ENCODE measurements around the gene ATP2B1.
A peak's percentile ranks its signal among the peaks of the same experiment; 100 is the strongest.
"Not testable (repeated sequence)": the region's sequence is repeated elsewhere in the genome, so short reads cannot be mapped to it uniquely, and the experiment has no call there.

ATP2B1 gene

DNA sequence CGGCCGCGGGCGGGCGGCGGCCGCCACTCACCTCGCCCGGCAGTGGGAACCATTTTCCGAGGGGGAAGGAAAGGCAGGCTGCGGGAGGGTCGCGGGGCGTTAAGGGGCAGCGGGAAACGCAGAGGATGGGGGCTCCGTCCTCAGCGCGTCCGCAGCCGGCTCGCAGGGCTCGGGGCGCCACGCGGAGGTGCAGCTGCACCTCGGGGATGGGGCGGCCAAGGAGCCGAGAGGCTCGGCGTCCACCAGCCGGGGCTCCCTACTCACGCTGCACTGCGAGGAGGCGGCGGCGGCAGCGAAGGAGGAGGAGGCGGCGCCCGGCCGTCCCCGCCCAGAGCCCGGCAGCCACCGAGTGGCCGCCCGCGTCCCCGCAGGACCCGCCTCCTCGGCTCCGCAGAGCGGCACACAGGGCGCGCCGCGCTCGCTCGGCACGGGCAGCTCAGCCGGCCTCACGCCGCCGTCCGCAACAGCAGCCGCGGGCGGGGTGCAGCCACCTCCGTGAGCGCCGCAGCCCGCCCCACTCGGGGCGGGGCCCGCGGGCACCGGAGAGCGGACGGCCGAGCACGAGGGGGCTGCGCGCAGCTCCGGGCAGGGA, at the start of gene ATP2B1:
ATP2B1 (minus strand) TSS at position 274 of the 592 bp plus-strand sequence. CDS start 52,952 bp downstream, outside the sequence.
- peaks cover 46% of the 10 kb centered on the region for H3K4me1 Mint-ChIP-seq (ENCODE audit: low read depth)
- peak within 1 kb of the TSS; percentile 93 for H3K4me3 Mint-ChIP-seq
- peak; percentile 88 for DNase-seq
- peaks cover 2% of the 10 kb centered on the region for H3K9me3 Mint-ChIP-seq
- peaks cover 6% of the 10 kb centered on the region for H3K36me3 Mint-ChIP-seq (ENCODE audit: low read depth)
- H3K27me3 Mint-ChIP-seq = no peaks in the 10 kb centered on the region
- peak within 1 kb of the TSS; percentile 93 for H3K27ac Mint-ChIP-seq

DNA sequence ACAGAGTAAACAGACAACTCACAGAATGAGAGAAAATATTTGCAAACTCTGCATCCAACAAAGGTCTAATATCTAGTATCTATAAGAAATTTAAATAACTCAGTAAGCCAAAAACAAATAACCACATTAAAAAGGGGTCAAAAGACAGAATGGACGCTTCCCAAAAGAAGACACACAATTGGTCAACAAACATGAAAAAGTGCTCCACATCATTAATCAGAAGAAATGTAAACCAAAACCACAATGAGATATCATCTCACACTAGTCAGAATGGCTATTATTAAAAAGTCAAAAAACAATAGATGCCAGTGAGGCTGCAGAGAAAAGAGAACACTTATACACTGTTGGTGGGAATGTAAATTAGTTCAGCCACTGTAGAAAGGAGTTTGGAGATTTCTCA, 49.3 kb upstream of the ATP2B1 start:
- H3K27ac Mint-ChIP-seq; H3K4me3 Mint-ChIP-seq; H3K27me3 Mint-ChIP-seq; H3K9me3 Mint-ChIP-seq; H3K36me3 Mint-ChIP-seq (ENCODE audit: low read depth); DNase-seq: not testable (repeated sequence)
- H3K4me1 Mint-ChIP-seq (ENCODE audit: low read depth) = peaks cover 42% of the 10 kb centered on the region

DNA sequence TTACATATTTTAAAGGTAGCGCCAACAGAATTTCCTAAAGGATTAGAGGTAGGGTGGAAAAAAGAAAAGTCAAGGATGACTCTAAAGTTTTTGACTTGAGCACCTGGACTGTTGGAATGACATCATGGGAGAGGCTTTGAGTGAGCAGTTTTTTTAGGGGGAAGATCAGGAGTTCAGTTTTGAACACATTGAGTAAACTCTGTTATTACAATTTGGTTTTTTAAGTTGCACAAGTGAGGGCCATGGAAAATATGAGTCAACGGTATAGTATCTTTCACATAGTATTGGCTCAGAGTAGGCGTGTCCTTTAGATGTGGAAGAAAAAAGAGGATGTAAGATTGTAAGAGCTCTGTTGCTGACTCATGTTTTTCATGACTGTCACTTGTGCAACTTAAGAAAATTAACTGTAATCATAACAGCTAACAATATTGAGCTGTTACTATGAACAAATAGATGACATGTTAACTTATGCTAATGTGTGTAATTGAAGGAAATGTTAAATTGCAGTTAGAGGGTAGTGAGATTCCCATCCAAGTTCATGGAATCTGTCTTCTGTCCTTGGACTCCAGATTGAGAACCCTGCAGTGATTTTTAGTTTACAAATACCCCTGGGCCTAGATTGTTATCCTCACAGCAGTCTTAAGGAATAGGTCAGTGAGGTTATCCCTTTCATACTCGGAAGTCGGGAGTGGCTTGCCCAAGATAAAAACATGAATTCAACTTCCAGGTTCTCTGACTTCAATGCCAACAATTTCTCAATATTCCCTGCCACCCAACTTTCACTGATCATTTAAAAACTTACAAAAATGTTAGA, 48.2 kb upstream of the ATP2B1 start:
- no peaks in the 10 kb centered on the region for H3K27me3 Mint-ChIP-seq
- H3K36me3 Mint-ChIP-seq (ENCODE audit: low read depth) = no peaks in the 10 kb centered on the region
- DNase-seq = no peak
- peaks cover 38% of the 10 kb centered on the region for H3K4me1 Mint-ChIP-seq (ENCODE audit: low read depth)
- H3K9me3 Mint-ChIP-seq = no peaks in the 10 kb centered on the region
- peak overlapping the region; percentile 81 for H3K27ac Mint-ChIP-seq
- peak overlapping the region; percentile 6 for H3K4me3 Mint-ChIP-seq

DNA sequence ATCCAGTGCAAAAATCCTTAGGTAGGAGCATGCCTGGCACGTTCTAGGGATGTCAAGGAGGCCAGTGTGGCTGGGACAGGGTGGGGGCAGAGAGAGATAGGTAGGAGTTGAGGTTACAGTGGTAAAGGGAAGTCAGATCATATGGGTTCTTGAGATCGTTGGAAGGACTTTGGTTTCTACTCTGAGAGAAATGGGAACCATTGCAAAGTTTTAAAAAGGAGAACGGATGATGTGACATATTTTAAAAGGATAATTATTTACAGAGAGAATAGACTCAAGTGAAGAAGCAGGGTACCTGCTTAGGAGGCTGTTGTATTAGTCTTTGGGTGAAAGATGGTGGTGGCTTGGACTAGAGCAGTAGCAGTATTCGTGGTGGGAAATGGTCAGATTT, 47.6 kb upstream of the ATP2B1 start:
- no peak for DNase-seq
- Mint-ChIP-seq H3K4me1 (ENCODE audit: low read depth) (peaks cover 36% of the 10 kb centered on the region), H3K27ac (peak overlapping the region; percentile 81), H3K36me3 (ENCODE audit: low read depth) (no peaks in the 10 kb centered on the region), H3K4me3 (no peak overlapping the region), H3K9me3 (no peaks in the 10 kb centered on the region), H3K27me3 (no peaks in the 10 kb centered on the region)

DNA sequence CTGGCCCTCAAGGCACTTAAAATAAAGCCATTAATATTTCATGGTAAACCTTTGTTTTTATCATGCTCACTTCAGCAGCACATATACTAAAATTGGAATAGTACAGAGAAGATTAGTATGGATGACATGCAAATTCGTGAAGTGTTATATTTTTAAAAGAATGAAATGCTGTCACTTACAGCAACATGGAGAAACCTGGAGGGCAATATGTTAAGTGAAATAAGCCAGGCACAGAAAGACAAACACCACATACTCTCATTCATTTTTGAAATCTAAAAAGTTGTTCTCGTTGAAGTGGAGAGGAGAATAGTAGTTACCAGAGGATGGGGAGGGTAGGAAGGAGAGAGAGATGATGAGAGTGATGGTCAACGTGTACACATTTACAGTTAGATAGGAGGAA, 45.4 kb upstream of the ATP2B1 start:
- Mint-ChIP-seq H3K9me3 (no peaks in the 10 kb centered on the region), H3K27me3 (no peaks in the 10 kb centered on the region), H3K36me3 (ENCODE audit: low read depth) (no peaks in the 10 kb centered on the region), H3K27ac (no peak overlapping the region), H3K4me1 (ENCODE audit: low read depth) (peaks cover 23% of the 10 kb centered on the region), H3K4me3 (no peak overlapping the region)
- no peak for DNase-seq

DNA sequence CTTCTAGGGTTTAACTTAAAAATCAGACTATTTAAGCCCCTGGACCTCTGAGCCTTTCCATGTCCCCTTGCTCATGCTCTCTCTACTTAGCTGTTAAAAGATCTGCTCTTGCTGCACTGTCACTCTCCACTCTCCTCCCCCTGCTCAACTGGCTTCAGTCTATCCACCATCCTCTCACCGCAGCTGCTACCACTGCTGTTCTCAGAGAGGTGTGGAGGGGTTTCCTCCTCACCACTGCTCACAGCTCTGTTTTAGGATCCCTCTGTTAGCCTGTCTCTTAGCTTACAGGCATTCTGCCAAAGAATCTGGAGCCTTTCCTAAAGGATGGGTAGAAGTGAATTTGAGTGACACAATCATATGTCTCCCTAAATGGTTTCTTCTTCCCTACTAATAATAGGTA, 43.7 kb upstream of the ATP2B1 start:
- DNase-seq = no peak
- H3K27me3 Mint-ChIP-seq = no peaks in the 10 kb centered on the region
- H3K9me3 Mint-ChIP-seq = no peaks in the 10 kb centered on the region
- H3K27ac Mint-ChIP-seq = no peak overlapping the region
- no peaks in the 10 kb centered on the region for H3K36me3 Mint-ChIP-seq (ENCODE audit: low read depth)
- peaks cover 15% of the 10 kb centered on the region for H3K4me1 Mint-ChIP-seq (ENCODE audit: low read depth)
- H3K4me3 Mint-ChIP-seq = no peak overlapping the region

DNA sequence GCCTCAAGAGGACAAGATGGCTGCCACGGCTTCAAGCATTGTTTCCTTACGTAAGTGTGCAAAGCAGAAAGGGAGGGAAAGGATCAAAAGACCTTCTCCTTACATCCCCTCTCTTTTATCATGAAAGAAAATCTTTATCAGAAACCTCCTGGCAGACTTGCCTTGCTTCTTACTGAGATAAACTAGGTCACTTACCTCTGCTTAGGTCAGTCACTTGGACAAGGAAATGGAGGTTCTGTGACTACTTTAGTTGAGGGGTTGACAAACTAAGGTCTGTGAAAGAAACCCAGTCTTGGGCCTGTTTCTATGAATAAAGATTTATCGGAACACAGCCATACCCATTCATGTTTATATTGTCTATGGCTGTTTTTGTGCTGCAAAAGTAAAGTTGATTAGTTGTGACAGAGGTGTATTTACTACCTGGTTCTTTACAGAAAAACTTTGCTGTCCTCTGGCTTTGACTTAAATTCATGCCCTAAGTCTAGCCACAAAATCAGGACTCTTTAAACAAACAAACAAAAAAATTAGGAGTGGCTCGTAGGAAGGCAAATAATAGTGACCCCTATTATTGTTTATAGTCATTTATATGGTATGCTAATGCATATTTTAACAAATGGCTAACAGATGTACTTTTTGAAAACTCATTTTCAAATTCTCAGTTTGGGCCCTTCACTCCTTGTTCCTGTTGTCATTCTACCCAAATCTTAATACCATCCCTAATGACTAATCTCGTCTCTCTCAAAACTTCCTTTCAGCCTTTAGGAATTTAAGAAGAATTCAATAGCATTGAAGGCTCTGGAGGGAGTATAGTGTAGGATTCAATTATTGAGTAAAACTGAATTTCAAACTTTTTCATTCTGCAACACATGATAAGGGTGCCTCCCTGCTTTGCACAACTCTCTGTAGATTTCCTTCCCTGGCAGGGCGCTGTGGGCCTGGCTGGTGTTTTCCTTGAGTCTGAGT, 42.0 kb upstream of the ATP2B1 start:
- no peak overlapping the region for H3K4me3 Mint-ChIP-seq
- H3K4me1 Mint-ChIP-seq (ENCODE audit: low read depth) = peaks cover under 1% of the 10 kb centered on the region
- DNase-seq = no peak
- H3K9me3 Mint-ChIP-seq = no peaks in the 10 kb centered on the region
- H3K36me3 Mint-ChIP-seq (ENCODE audit: low read depth) = no peaks in the 10 kb centered on the region
- no peak overlapping the region for H3K27ac Mint-ChIP-seq
- H3K27me3 Mint-ChIP-seq = no peaks in the 10 kb centered on the region

DNA sequence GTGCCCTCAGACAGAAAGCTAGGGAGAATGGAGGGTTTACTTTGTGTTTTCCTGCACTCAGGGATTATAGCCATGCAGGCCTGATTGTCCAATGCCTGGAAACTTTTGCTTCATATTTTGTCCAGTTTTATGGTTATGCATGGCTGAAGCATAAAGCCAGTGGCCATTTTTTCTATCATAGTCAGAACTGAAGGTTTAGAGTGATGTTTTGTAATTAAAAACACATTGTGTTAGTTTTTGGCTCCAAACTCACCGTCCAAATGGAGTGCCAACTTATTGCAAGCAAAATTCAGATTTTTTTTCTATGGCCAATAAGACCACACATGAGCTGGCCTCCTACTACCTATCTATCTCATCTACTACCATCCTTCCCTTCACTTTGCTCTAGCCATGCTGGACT, 40.2 kb upstream of the ATP2B1 start:
- Mint-ChIP-seq H3K36me3 (ENCODE audit: low read depth) (no peaks in the 10 kb centered on the region), H3K27me3 (no peaks in the 10 kb centered on the region), H3K4me1 (ENCODE audit: low read depth) (peaks cover 1% of the 10 kb centered on the region), H3K27ac (no peak overlapping the region), H3K9me3 (no peaks in the 10 kb centered on the region), H3K4me3 (no peak overlapping the region)
- DNase-seq = no peak

DNA sequence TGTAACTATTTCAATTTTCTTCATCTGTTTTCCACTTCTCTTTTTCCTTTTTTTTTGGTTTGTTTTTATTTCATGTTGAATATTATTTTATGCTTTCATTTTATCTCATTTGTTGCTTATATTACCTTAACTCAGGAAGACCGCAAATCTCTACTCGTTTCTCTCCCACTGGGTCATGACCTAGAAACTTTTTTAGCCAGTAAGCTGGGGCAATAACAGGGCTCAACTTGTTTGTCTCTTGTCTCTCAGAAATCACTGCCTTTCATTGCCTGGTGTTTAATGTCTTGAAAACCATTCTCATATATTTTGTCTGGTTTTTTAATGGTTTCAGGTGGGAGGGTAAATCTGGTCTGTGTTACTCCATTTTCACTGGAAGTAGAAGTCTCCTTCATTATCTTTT, 36.6 kb upstream of the ATP2B1 start:
- H3K27me3 Mint-ChIP-seq = no peaks in the 10 kb centered on the region
- no peak overlapping the region for H3K27ac Mint-ChIP-seq
- H3K9me3 Mint-ChIP-seq = peaks cover 20% of the 10 kb centered on the region
- peaks cover 8% of the 10 kb centered on the region for H3K36me3 Mint-ChIP-seq (ENCODE audit: low read depth)
- H3K4me1 Mint-ChIP-seq (ENCODE audit: low read depth) = peaks cover 6% of the 10 kb centered on the region
- no peak for DNase-seq
- H3K4me3 Mint-ChIP-seq = no peak overlapping the region

DNA sequence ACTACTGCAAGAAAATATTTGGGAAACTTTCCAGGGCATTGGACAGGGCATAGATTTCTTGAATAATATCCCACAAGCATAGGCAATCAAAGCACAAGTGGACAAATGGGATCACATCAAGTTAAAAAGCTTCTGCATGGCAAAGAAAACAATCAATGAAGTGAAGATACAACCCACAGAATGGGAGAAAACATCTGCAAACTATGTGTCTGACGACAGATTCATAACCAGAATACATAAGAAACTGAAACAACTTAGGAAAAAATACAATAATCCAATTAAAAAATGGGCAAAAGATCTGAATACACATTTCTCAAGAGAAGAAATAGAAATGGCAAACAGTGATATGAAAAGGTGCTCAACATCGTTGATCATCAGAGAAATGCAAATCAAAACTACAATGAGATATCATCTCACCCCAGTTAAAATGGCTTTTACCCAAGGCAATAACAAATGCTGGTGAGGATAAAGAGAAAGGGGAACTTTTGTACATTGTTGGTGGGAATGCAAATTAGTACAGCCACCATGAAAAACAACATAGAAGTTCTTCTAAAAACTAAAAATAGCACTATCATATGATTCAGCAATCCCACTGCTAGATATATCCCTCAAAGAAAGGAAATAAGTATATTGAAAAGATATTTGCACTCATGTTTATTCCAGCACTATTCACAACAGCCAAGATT, 33.8 kb upstream of the ATP2B1 start:
- Mint-ChIP-seq H3K27me3 (no peaks in the 10 kb centered on the region), H3K4me3 (no peak overlapping the region), H3K4me1 (ENCODE audit: low read depth) (peaks cover 6% of the 10 kb centered on the region), H3K27ac (no peak overlapping the region), H3K36me3 (ENCODE audit: low read depth) (peaks cover 13% of the 10 kb centered on the region), H3K9me3 (peaks cover 40% of the 10 kb centered on the region)
- DNase-seq = no peak

DNA sequence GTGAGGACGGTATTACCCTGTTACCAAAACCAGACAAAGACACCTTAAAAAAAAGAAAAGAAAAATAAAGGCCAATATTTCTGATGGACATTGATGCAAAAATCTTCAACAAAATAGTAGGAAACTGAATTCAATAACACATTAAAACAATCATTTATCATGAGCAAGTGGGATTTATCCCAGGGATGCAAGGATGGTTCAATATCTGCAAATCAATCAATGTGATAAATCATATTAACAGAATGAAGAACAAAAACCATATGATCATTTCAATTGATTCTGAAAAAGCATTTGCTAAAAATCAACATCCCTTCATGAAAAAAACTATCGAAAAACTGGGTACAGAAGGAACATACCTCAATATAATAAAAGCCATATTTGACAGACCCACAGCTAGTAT, 32.3 kb upstream of the ATP2B1 start:
- no peak for DNase-seq
- Mint-ChIP-seq H3K9me3 (peaks cover 41% of the 10 kb centered on the region), H3K36me3 (ENCODE audit: low read depth) (peaks cover 13% of the 10 kb centered on the region), H3K4me1 (ENCODE audit: low read depth) (peaks cover 6% of the 10 kb centered on the region), H3K27me3 (no peaks in the 10 kb centered on the region), H3K4me3 (no peak overlapping the region), H3K27ac (no peak overlapping the region)

DNA sequence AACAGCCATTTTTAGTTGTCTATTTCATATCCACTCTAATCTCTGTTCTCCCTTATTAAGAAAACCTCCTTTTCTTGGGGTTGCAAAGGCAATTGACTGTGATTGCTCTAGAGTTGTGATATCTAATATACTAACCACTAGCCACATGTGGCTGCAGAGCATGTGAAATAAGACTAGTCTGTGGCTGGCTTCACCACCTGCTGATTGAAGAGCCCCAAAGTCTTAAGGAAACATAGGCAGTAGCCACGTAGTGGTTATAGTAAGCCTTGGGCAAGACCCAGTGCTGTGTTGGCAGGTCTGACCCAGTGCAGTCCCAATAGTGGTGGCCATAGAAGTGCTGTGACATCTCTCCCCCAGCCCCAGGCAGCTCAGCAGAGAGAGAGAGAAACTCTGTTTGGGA, 28.4 kb upstream of the ATP2B1 start:
- peaks cover 50% of the 10 kb centered on the region for H3K9me3 Mint-ChIP-seq
- peaks cover 13% of the 10 kb centered on the region for H3K36me3 Mint-ChIP-seq (ENCODE audit: low read depth)
- H3K4me3 Mint-ChIP-seq = no peak overlapping the region
- no peak overlapping the region for H3K27ac Mint-ChIP-seq
- no peak for DNase-seq
- H3K4me1 Mint-ChIP-seq (ENCODE audit: low read depth) = peaks cover 9% of the 10 kb centered on the region
- no peaks in the 10 kb centered on the region for H3K27me3 Mint-ChIP-seq

DNA sequence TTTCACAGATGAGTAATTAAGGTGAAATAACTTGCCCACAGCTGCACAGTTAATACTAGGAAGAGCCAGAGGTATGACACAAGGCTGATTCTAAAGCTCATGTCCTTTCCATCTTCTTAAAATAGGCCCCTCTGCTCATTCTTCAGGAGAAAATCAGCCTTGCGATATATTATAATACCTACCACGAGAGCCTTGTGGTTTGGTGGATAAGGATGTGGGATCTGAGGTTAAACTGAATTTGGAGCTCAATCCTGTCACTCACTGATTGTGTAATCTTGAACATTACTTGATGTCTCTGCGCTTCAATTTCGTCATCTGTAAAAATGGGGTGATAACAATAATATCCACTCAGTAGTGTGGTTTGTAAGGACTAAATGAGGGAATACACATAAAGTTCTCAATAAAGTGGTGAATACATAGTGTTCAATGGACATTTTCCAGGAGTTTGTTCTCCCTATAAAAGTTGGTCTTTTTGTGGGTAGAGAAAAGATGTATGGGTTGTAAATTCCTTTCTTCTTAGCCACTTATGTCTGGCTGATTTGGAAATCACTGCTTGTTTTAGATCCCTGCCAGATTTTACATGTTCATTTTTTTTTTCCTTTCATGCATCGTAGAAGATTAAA, 25.1 kb upstream of the ATP2B1 start:
- H3K36me3 Mint-ChIP-seq (ENCODE audit: low read depth) = no peaks in the 10 kb centered on the region
- no peak overlapping the region for H3K4me3 Mint-ChIP-seq
- no peak overlapping the region for H3K27ac Mint-ChIP-seq
- peaks cover 12% of the 10 kb centered on the region for H3K4me1 Mint-ChIP-seq (ENCODE audit: low read depth)
- no peak for DNase-seq
- H3K27me3 Mint-ChIP-seq = no peaks in the 10 kb centered on the region
- peaks cover 23% of the 10 kb centered on the region for H3K9me3 Mint-ChIP-seq

DNA sequence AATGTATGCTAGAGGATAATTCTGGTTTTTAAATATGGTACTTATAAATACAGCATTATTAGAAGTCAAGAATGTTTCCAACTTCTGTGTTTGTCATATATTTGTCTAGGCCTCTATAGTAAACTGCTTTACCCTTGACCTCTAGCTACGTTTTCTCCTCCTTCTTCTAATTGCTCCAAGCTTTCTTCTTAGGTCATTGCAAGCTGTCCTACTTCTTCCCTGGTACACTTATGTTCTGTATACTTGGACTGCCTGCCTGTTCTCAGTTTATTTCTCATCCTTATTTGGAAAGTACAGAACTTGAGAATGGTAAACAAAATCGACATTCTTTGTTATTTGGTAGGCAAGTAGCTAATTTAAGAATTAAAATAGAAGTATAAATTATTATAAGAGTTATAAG, 23.9 kb upstream of the ATP2B1 start:
- no peak overlapping the region for H3K4me3 Mint-ChIP-seq
- H3K27ac Mint-ChIP-seq = no peak overlapping the region
- H3K27me3 Mint-ChIP-seq = no peaks in the 10 kb centered on the region
- no peaks in the 10 kb centered on the region for H3K36me3 Mint-ChIP-seq (ENCODE audit: low read depth)
- no peak for DNase-seq
- H3K4me1 Mint-ChIP-seq (ENCODE audit: low read depth) = peaks cover 12% of the 10 kb centered on the region
- H3K9me3 Mint-ChIP-seq = peaks cover 15% of the 10 kb centered on the region
